ENCODE results near the gene TMEM184A. TPM values are rescaled to one million over a fixed set of nuclear protein-coding genes. Genes with fewer than 3 reads are reported as not detected.

Gene TMEM184A
- total and polyA plus RNA-seq, 2 of the 13 experiments (the other 11 are each of a cell fraction or from before 2014, with no cell fraction given): 9.5 to 20.4 TPM

- TF ChIP-seq ZNF770 (CRISPR knock-in tag; IDR thresholded peaks at IDR 0.05): no peak
- no peak for TF ChIP-seq SP2 (CRISPR knock-in tag; IDR thresholded peaks at IDR 0.05)
- TF ChIP-seq BRF2 (CRISPR knock-in tag; IDR thresholded peaks at IDR 0.05): no peak
- TF ChIP-seq U2AF1 (optimal IDR thresholded peaks at IDR 0.05; ENCODE audit: low read depth, low read length): no peak
- TF ChIP-seq ETV5 (CRISPR knock-in tag; IDR thresholded peaks at IDR 0.05; ENCODE audit: borderline replicate concordance): peak; percentile 39; the same call in 1 of the 2 replicates
- TF ChIP-seq SPEN (CRISPR knock-in tag; IDR thresholded peaks at IDR 0.05; ENCODE audit: low read depth): peak; percentile 60; the same call in 1 of the 2 replicates
- TF ChIP-seq MBNL3 (CRISPR knock-in tag; conservative IDR thresholded peaks at IDR 0.05): no peak
- TF ChIP-seq MTF2 (CRISPR knock-in tag; IDR thresholded peaks at IDR 0.05; ENCODE audit: borderline replicate concordance): no peak
- TF ChIP-seq MAZ (IDR thresholded peaks at IDR 0.05; ENCODE audit: borderline replicate concordance, low read depth, low read length): no peak
- peak; percentile 76 for TF ChIP-seq MAZ (CRISPR knock-in tag; IDR thresholded peaks at IDR 0.05; ENCODE audit: low read depth)
- TF ChIP-seq AHR (CRISPR knock-in tag; IDR thresholded peaks at IDR 0.05): no peak
- TF ChIP-seq MTF1 (CRISPR knock-in tag; IDR thresholded peaks at IDR 0.05): no peak
- TF ChIP-seq RFXANK (CRISPR knock-in tag; IDR thresholded peaks at IDR 0.05): no peak
- no peak for TF ChIP-seq MAFK (conservative IDR thresholded peaks at IDR 0.05 in 1 of 2, IDR thresholded peaks at IDR 0.05 in 1 of 2; ENCODE audit: low read length in 2 of 2)
- TF ChIP-seq ZNF136 (CRISPR knock-in tag; IDR thresholded peaks at IDR 0.05; ENCODE audit: low read depth): no peak
- TF ChIP-seq SOX6 (IDR thresholded peaks at IDR 0.05): no peak
- peak; percentile 99 for TF ChIP-seq SOX6 (CRISPR knock-in tag; IDR thresholded peaks at IDR 0.05)
- no peak for TF ChIP-seq ZNF326 (CRISPR knock-in tag; IDR thresholded peaks at IDR 0.05; ENCODE audit: borderline replicate concordance)
- 0 out of 2 replicates have a peak, but pooled peaks have one; percentile 19 for TF ChIP-seq HMGXB3 (CRISPR knock-in tag; IDR thresholded peaks at IDR 0.05; ENCODE audit: borderline replicate concordance)
- TF ChIP-seq RNF2 (conservative IDR thresholded peaks at IDR 0.05; ENCODE audit: low read depth): peak; percentile 73; the same call in 1 of the 2 replicates
- no peak for TF ChIP-seq MYPOP (CRISPR knock-in tag; IDR thresholded peaks at IDR 0.05)
- peak; percentile 95 for TF ChIP-seq MED1 (CRISPR knock-in tag; IDR thresholded peaks at IDR 0.05)
Observed at GRCh38 chr7:1520539-1521234, 35.3 kb downstream of the TMEM184A start (continued).

Data from HepG2 (cell line).